PC-3 (cell line): ENCODE data around the gene GPC4. TPM values are rescaled to one million over a fixed set of nuclear protein-coding genes. Genes with fewer than 3 reads are reported as not detected.

ENCODE experiments used
- ATAC-seq: fragments of 200-7000 bp; cut with Tn5 transposase; 2 replicates; pipeline ENCODE4 v1.9.1; 2020; ENCODE audit warnings: mild to moderate bottlenecking, moderate library complexity
- BruUV-seq: library from RNA; stranded (reverse); fragments of 400-500 nt; replicated peaks from 2 replicates; lab custom pipeline; 2021; lab: Mats Ljungman, UMichigan
- CTCF ChIA-PET: fragments of 300-600 bp; sonication (Branson Sonifier 250); formaldehyde crosslinking; loops from one replicate; lab custom pipeline; 2022; ENCODE audit warnings: antibody characterized with exemption; lab: Charles Lee
- POLR2A ChIA-PET: fragments of 300-600 bp; sonication (Branson Sonifier 250); formaldehyde crosslinking; loops from one replicate; lab custom pipeline; 2022; ENCODE audit warnings: antibody characterized with exemption; ENCODE audit not compliant: unreplicated experiment; lab: Charles Lee
- DNase-seq: peaks from one replicate; pipeline ENCODE4 v3.0.0-alpha.2; 2015
- H2AFZ ChIP-seq: fragments of 300-600 bp; sonication (generic); 2 replicates; pipeline ENCODE4 v1.6.0; 2016; ENCODE audit warnings: antibody characterized with exemption, low read length
- H3F3A ChIP-seq: fragments of 300-600 bp; sonication (generic); one replicate; pipeline ENCODE4 v1.6.0; 2017; ENCODE audit warnings: antibody characterized with exemption, low read length, control low read depth, mild to moderate bottlenecking; ENCODE audit not compliant: unreplicated experiment
- H3K27ac ChIP-seq: fragments of 300-600 bp; sonication (generic); 2 replicates; pipeline ENCODE4 v1.5.1; 2016; ENCODE audit warnings: mild to moderate bottlenecking, low read length
- H3K27me3 ChIP-seq: fragments of 300-600 bp; sonication (generic); 2 replicates; pipeline ENCODE4 v1.6.1; 2016; ENCODE audit warnings: low read length, mixed read lengths
- H3K36me3 ChIP-seq: fragments of 300-600 bp; sonication (generic); 2 replicates; pipeline ENCODE4 v1.6.1; 2016; ENCODE audit warnings: low read depth, mixed run types, low read length, mixed read lengths
- H3K4me1 ChIP-seq: fragments of 300-600 bp; sonication (generic); 2 replicates; pipeline ENCODE4 v1.5.1; 2016; ENCODE audit warnings: low read length; ENCODE audit not compliant: insufficient read depth
- H3K4me2 ChIP-seq: fragments of 300-600 bp; sonication (generic); 2 replicates; pipeline ENCODE4 v1.6.0; 2016; ENCODE audit warnings: low read length
- H3K4me3 ChIP-seq: fragments of 300-600 bp; sonication (generic); 2 replicates; pipeline ENCODE4 v1.5.1; 2016; ENCODE audit warnings: mild to moderate bottlenecking, low read length, mixed read lengths
- H3K79me2 ChIP-seq: fragments of 300-600 bp; sonication (generic); 2 replicates; pipeline ENCODE4 v1.6.1; 2017; ENCODE audit warnings: low read length, mixed read lengths
- H3K9ac ChIP-seq: fragments of 300-600 bp; sonication (generic); 2 replicates; pipeline ENCODE4 v1.6.0; 2016; ENCODE audit warnings: mild to moderate bottlenecking, low read length
- H3K9me2 ChIP-seq: fragments of 300-600 bp; sonication (generic); replicated peaks from 2 replicates; pipeline ENCODE4 v1.6.1; 2016; ENCODE audit warnings: mixed run types, low read length, mixed read lengths
- H3K9me3 ChIP-seq: fragments of 300-600 bp; sonication (generic); 2 replicates; pipeline ENCODE4 v1.6.1; 2016; ENCODE audit warnings: low read length, mixed read lengths
- H4K20me1 ChIP-seq: fragments of 300-600 bp; sonication (generic); 2 replicates; pipeline ENCODE4 v1.6.1; 2016; ENCODE audit warnings: low read length, mixed read lengths
- CTCF ChIP-seq: fragments of 300-600 bp; sonication (generic); conservative IDR thresholded peaks from 2 replicates; pipeline ENCODE4 v1.5.1; 2017; ENCODE audit warnings: antibody characterized with exemption, low read depth, mild to moderate bottlenecking, low read length
- EZH2 ChIP-seq: fragments of 300-600 bp; sonication (generic); IDR thresholded peaks from one replicate; pipeline ENCODE4 v1.6.1; 2017; ENCODE audit warnings: antibody characterized with exemption, mild to moderate bottlenecking, low read length; ENCODE audit not compliant: unreplicated experiment
- EZH2phosphoT487 ChIP-seq: fragments of 300-600 bp; sonication (generic); IDR thresholded peaks from 2 replicates; pipeline ENCODE4 v1.6.1; 2018; ENCODE audit warnings: mild to moderate bottlenecking, antibody characterized with exemption, low read length, borderline replicate concordance
- intact Hi-C: fragments of 100-400 bp; cut with micrococcal nuclease; formaldehyde crosslinking; loops from 2 replicates; pipeline ENCODE4 v1.9.0; 2023
- total RNA-seq: library from RNA; depleted of rRNA; stranded (reverse); fragments of >200 nt; gene quantifications from 2 replicates; pipeline ENCODE4 v1.2.3, GENCODE V29; 2014

Gene GPC4
- total RNA-seq, 1 experiment from 2014 or later = 4.0 TPM

GRCh38 chrX:133444952-133445831, 29.9 kb upstream of the GPC4 start:
- Histone ChIP-seq H3F3A (no peaks in the 10 kb centered on the region), H3K4me2 (peak overlapping the region; percentile 88), H3K27me3 (no peaks in the 10 kb centered on the region), H3K27ac (no peak overlapping the region), H3K9ac (peak overlapping the region; percentile 22; the same call in 1 of the 2 replicates), H4K20me1 (no peaks in the 10 kb centered on the region), H3K9me2 (no peaks in the 10 kb centered on the region), H3K79me2 (no peaks in the 10 kb centered on the region), H3K36me3 (no peaks in the 10 kb centered on the region), H2AFZ (peak overlapping the region; percentile 96), H3K4me3 (peak overlapping the region; percentile 68), H3K9me3 (no peaks in the 10 kb centered on the region), H3K4me1 (peaks cover 10% of the 10 kb centered on the region; the same call in 1 of the 2 replicates)
- TF ChIP-seq EZH2 = no peak
- no peak for TF ChIP-seq CTCF
- no peak for TF ChIP-seq EZH2phosphoT487
- DNase-seq = peak; percentile 61
- POLR2A ChIA-PET = no interaction called here
- no TSS peak for BruUV-seq
- CTCF ChIA-PET = no interaction called here
- intact Hi-C loops = loop anchor here (1.0 to 10.0 kb wide), 2 partner anchors 30 to 220 kb away; partner anchors contain the start of gene GPC4
- peak; percentile 76 for ATAC-seq

DNA sequence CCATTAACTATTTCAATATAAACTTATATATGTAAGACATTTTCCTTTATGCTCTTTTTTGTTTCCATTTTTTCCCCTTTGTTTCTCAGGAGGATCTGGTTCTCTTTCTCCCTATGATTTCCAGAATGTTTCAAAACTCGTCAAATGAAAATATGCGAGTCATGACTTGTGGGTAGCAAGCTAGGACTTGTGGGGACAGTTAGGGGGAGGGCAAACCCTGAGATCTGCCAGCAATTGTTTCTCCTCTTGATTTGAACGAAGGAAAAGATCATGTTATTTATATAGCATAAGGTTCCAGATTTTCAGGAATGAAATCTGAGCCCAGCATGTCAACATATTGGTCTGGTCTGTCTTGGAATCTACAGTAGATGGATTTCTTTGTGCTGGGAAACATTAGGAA, 28.9 kb upstream of the GPC4 start:
- intact Hi-C loops = loop anchor here (10.0 kb wide), 1 partner anchor 221 kb away; no protein-coding TSS in a partner anchor
- no peaks in the 10 kb centered on the region for H3K9me3 ChIP-seq
- no peaks in the 10 kb centered on the region for H3K9me2 ChIP-seq
- no peak overlapping the region for H3K27ac ChIP-seq
- H3K4me2 ChIP-seq = peak overlapping the region; percentile 88; the same call in 1 of the 2 replicates
- no peaks in the 10 kb centered on the region for H4K20me1 ChIP-seq
- H3K27me3 ChIP-seq = no peaks in the 10 kb centered on the region
- H3K36me3 ChIP-seq = no peaks in the 10 kb centered on the region
- H3K79me2 ChIP-seq = no peaks in the 10 kb centered on the region
- peak overlapping the region; percentile 59; the same call in 1 of the 2 replicates for H2AFZ ChIP-seq
- DNase-seq (peak; percentile 41), ATAC-seq (peak; percentile 29; the same call in 1 of the 2 replicates)
- no TSS peak for BruUV-seq
- ChIA-PET POLR2A (no interaction called here), CTCF (no interaction called here)
- no peaks in the 10 kb centered on the region for H3F3A ChIP-seq
- TF ChIP-seq EZH2 (no peak), CTCF (no peak), EZH2phosphoT487 (no peak)
- no peak overlapping the region for H3K9ac ChIP-seq
- no peak overlapping the region for H3K4me3 ChIP-seq
- peaks cover 10% of the 10 kb centered on the region; the same call in 1 of the 2 replicates for H3K4me1 ChIP-seq
